ENCODE results near the gene DHX30.

DNA sequence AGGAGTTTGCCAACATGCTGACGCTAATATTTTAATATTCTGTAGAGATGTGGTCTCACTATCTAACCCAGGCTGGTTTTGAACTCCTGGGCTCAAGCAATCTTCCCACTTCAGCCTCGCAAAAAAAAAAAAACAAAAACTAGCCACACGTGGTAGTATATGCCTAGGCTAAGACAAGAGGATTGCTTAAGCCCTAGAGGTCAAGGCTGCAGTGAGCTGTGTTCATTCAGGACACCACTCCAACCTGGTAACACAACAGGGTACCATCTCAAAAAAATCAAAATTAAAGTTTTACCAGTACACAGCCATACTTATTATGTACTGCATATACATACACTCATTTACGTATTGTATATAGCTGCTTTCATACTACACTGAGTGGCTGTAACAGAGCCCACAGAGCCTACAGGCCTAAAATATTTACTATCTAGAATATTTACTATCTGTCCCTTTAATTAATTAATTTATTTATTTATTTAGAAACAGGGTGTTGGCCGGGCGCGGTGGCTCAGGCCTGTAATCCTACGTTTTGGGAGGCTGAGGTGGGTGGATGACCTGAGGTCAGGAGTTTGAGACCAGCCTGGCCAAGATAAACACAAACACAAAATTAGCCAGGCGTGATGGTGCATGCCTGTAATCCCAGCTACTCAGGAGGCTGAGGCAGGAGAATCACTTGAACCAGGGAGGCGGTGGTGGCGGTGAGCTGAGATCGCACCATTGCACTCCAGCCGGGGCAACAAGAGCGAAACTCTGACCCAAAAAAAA, 44.5 kb upstream of the DHX30 start:
- TF ChIP-seq, protein P1, sequence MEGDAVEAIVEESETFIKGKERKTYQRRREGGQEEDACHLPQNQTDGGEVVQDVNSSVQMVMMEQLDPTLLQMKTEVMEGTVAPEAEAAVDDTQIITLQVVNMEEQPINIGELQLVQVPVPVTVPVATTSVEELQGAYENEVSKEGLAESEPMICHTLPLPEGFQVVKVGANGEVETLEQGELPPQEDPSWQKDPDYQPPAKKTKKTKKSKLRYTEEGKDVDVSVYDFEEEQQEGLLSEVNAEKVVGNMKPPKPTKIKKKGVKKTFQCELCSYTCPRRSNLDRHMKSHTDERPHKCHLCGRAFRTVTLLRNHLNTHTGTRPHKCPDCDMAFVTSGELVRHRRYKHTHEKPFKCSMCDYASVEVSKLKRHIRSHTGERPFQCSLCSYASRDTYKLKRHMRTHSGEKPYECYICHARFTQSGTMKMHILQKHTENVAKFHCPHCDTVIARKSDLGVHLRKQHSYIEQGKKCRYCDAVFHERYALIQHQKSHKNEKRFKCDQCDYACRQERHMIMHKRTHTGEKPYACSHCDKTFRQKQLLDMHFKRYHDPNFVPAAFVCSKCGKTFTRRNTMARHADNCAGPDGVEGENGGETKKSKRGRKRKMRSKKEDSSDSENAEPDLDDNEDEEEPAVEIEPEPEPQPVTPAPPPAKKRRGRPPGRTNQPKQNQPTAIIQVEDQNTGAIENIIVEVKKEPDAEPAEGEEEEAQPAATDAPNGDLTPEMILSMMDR (IDR thresholded peaks at IDR 0.05), result no peak
- TF ChIP-seq ZFX (IDR thresholded peaks at IDR 0.05; ENCODE audit: borderline replicate concordance), result no peak
